ENCODE measurements around the gene STEAP4. TPM values are rescaled to one million over a fixed set of nuclear protein-coding genes. Genes with fewer than 3 reads are reported as not detected.
"Not testable (repeated sequence)": the region's sequence is repeated elsewhere in the genome, so short reads cannot be mapped to it uniquely, and the experiment has no call there.

The STEAP4 gene
- total RNA-seq, 1 donor from 2014 or later, result 0.09 TPM

GRCh38 chr7:88278881-88279280 lies 27.8 kb downstream of the STEAP4 start:
- H3K36me3 Mint-ChIP-seq (ENCODE audit: low read depth), result no peaks in the 10 kb centered on the region
- no peaks in the 10 kb centered on the region for H3K4me1 Mint-ChIP-seq
- POLR2A ChIA-PET, result no interaction called here
- H3K27me3 Mint-ChIP-seq, result peaks cover 2% of the 10 kb centered on the region
- DNase-seq (no peak), ATAC-seq (ENCODE audit: low read depth) (no peak)
- H3K9me3 Mint-ChIP-seq, result no peaks in the 10 kb centered on the region
- intact Hi-C loops (cut with micrococcal nuclease), result no loop called here
- no peak for TF ChIP-seq CTCF (IDR thresholded peaks at IDR 0.05)
- CTCF ChIA-PET, result no interaction called here
- H3K27ac Mint-ChIP-seq, result no peak overlapping the region
- no peak overlapping the region for H3K4me3 Mint-ChIP-seq

GRCh38 chr7:88276605-88277153 lies 30.0 kb downstream of the STEAP4 start:
- no peak for DNase-seq

GRCh38 chr7:88274856-88275255 lies 31.8 kb downstream of the STEAP4 start:
- intact Hi-C loops (cut with micrococcal nuclease); DNase-seq; H3K4me3 Mint-ChIP-seq; ATAC-seq (ENCODE audit: low read depth); H3K4me1 Mint-ChIP-seq; POLR2A ChIA-PET; H3K27ac Mint-ChIP-seq; H3K9me3 Mint-ChIP-seq; CTCF ChIA-PET; H3K27me3 Mint-ChIP-seq; H3K36me3 Mint-ChIP-seq (ENCODE audit: low read depth): not testable (repeated sequence)

More at GRCh38 chr7:88276605-88277153, 30.0 kb downstream of the STEAP4 start:
- POLR2A ChIA-PET, result no interaction called here
- Mint-ChIP-seq H3K36me3 (ENCODE audit: low read depth) (no peaks in the 10 kb centered on the region), H3K27ac (no peak overlapping the region), H3K4me1 (no peaks in the 10 kb centered on the region), H3K27me3 (no peaks in the 10 kb centered on the region), H3K9me3 (no peaks in the 10 kb centered on the region), H3K4me3 (no peak overlapping the region)
- CTCF ChIA-PET, result no interaction called here
- no peak for ATAC-seq (ENCODE audit: low read depth)
- no peak for TF ChIP-seq CTCF (IDR thresholded peaks at IDR 0.05)
- intact Hi-C loops (cut with micrococcal nuclease), result no loop called here

GRCh38 chr7:88269586-88269985 lies 37.1 kb downstream of the STEAP4 start:
- ChIA-PET CTCF (no interaction called here), POLR2A (no interaction called here)
- no peaks in the 10 kb centered on the region for H3K9me3 Mint-ChIP-seq
- no peak for DNase-seq
- H3K27ac Mint-ChIP-seq, result no peak overlapping the region
- H3K36me3 Mint-ChIP-seq (ENCODE audit: low read depth), result no peaks in the 10 kb centered on the region
- H3K4me3 Mint-ChIP-seq, result no peak overlapping the region
- intact Hi-C loops (cut with micrococcal nuclease), result no loop called here
- H3K4me1 Mint-ChIP-seq, result no peaks in the 10 kb centered on the region
- TF ChIP-seq CTCF (IDR thresholded peaks at IDR 0.05), result no peak
- no peaks in the 10 kb centered on the region for H3K27me3 Mint-ChIP-seq
- no peak for ATAC-seq (ENCODE audit: low read depth)

GRCh38 chr7:88268858-88269257 lies 37.8 kb downstream of the STEAP4 start:
- no peak for DNase-seq
- POLR2A ChIA-PET, result no interaction called here

More at GRCh38 chr7:88268858-88269257, 37.8 kb downstream of the STEAP4 start:
- TF ChIP-seq CTCF (IDR thresholded peaks at IDR 0.05), result no peak
- H3K9me3 Mint-ChIP-seq, result no peaks in the 10 kb centered on the region
- H3K4me1 Mint-ChIP-seq, result no peaks in the 10 kb centered on the region
- no peak overlapping the region for H3K27ac Mint-ChIP-seq
- CTCF ChIA-PET, result no interaction called here
- intact Hi-C loops (cut with micrococcal nuclease), result no loop called here
- no peaks in the 10 kb centered on the region for H3K27me3 Mint-ChIP-seq
- ATAC-seq (ENCODE audit: low read depth), result no peak
- H3K4me3 Mint-ChIP-seq, result no peak overlapping the region
- H3K36me3 Mint-ChIP-seq (ENCODE audit: low read depth), result no peaks in the 10 kb centered on the region

Measured in activated B cell treated with CpG ODN at 0.5 μM for 24 hours (primary cell).